HG02798 (cell line): ENCODE data around the gene MKRN2.
A peak's percentile ranks its signal among the peaks of the same experiment; 100 is the strongest.

Source experiments
- ATAC-seq: cut with Tn5 transposase; IDR thresholded peaks from one replicate; pipeline ENCODE4 v1.9.1; 2021; ENCODE audit warnings: mild to moderate bottlenecking; ENCODE audit not compliant: unreplicated experiment, poor library complexity

The MKRN2 gene

GRCh38 chr3:12549971-12550760, 6.7 kb upstream of the MKRN2 start:
- ATAC-seq: no peak

- ATAC-seq: no peak
These were observed 2.9 kb upstream of the MKRN2 start for GRCh38 chr3:12553921-12554391.

GRCh38 chr3:12556314-12556689, 585 bp upstream of the MKRN2 start:
- no peak for ATAC-seq

GRCh38 chr3:12557473-12558100, 700 bp downstream of the MKRN2 start:
- ATAC-seq: no peak

GRCh38 chr3:12558706-12559105, 1.8 kb downstream of the MKRN2 start:
- no peak for ATAC-seq

- ATAC-seq: no peak
These were observed 2.6 kb downstream of the MKRN2 start for GRCh38 chr3:12559520-12559919.

- ATAC-seq: peak; percentile 45
These were observed 3.8 kb downstream of the MKRN2 start for GRCh38 chr3:12560505-12561190.

GRCh38 chr3:12561397-12561796, 4.5 kb downstream of the MKRN2 start:
- no peak for ATAC-seq

GRCh38 chr3:12562451-12562850, 5.6 kb downstream of the MKRN2 start:
- no peak for ATAC-seq

- ATAC-seq: no peak
These were observed 10.1 kb downstream of the MKRN2 start for GRCh38 chr3:12566976-12567375.

- no peak for ATAC-seq
These were observed 11.9 kb downstream of the MKRN2 start for GRCh38 chr3:12568747-12569146.

GRCh38 chr3:12569836-12570235, 12.9 kb downstream of the MKRN2 start:
- ATAC-seq: no peak

GRCh38 chr3:12571986-12572385, 15.1 kb downstream of the MKRN2 start:
- ATAC-seq: no peak

GRCh38 chr3:12574131-12574530, 17.2 kb downstream of the MKRN2 start:
- ATAC-seq: no peak

- ATAC-seq: no peak
These were observed 17.8 kb downstream of the MKRN2 start for GRCh38 chr3:12574661-12575060.

GRCh38 chr3:12577379-12577778, 20.5 kb downstream of the MKRN2 start:
- ATAC-seq: no peak

GRCh38 chr3:12578742-12579141, 21.9 kb downstream of the MKRN2 start:
- ATAC-seq: no peak

- no peak for ATAC-seq
These were observed 22.6 kb downstream of the MKRN2 start for GRCh38 chr3:12579456-12579855.

- ATAC-seq: no peak
These were observed 23.0 kb downstream of the MKRN2 start for GRCh38 chr3:12579905-12580304.

GRCh38 chr3:12582730-12583129, 25.8 kb downstream of the MKRN2 start:
- ATAC-seq: no peak

- ATAC-seq: no peak
These were observed 26.4 kb downstream of the MKRN2 start for GRCh38 chr3:12583280-12583679.
